PC-3 (cell line): Measurements from ENCODE around the gene LIN9. TPM values are rescaled to one million over a fixed set of nuclear protein-coding genes. Genes with fewer than 3 reads are reported as not detected.

Experiments used
- ATAC-seq: fragments of 200-7000 bp; cut with Tn5 transposase; 2 replicates; pipeline ENCODE4 v1.9.1; 2020; ENCODE audit warnings: mild to moderate bottlenecking, moderate library complexity
- BruUV-seq: library from RNA; stranded (reverse); fragments of 400-500 nt; replicated peaks from 2 replicates; lab custom pipeline; 2021; lab: Mats Ljungman, UMichigan
- CTCF ChIA-PET: fragments of 300-600 bp; sonication (Branson Sonifier 250); formaldehyde crosslinking; loops from one replicate; lab custom pipeline; 2022; ENCODE audit warnings: antibody characterized with exemption; lab: Charles Lee
- POLR2A ChIA-PET: fragments of 300-600 bp; sonication (Branson Sonifier 250); formaldehyde crosslinking; loops from one replicate; lab custom pipeline; 2022; ENCODE audit warnings: antibody characterized with exemption; ENCODE audit not compliant: unreplicated experiment; lab: Charles Lee
- DNase-seq: peaks from one replicate; pipeline ENCODE4 v3.0.0-alpha.2; 2015
- H2AFZ ChIP-seq: fragments of 300-600 bp; sonication (generic); 2 replicates; pipeline ENCODE4 v1.6.0; 2016; ENCODE audit warnings: antibody characterized with exemption, low read length
- H3F3A ChIP-seq: fragments of 300-600 bp; sonication (generic); one replicate; pipeline ENCODE4 v1.6.0; 2017; ENCODE audit warnings: antibody characterized with exemption, low read length, control low read depth, mild to moderate bottlenecking; ENCODE audit not compliant: unreplicated experiment
- H3K27ac ChIP-seq: fragments of 300-600 bp; sonication (generic); 2 replicates; pipeline ENCODE4 v1.5.1; 2016; ENCODE audit warnings: mild to moderate bottlenecking, low read length
- H3K27me3 ChIP-seq: fragments of 300-600 bp; sonication (generic); 2 replicates; pipeline ENCODE4 v1.6.1; 2016; ENCODE audit warnings: low read length, mixed read lengths
- H3K36me3 ChIP-seq: fragments of 300-600 bp; sonication (generic); 2 replicates; pipeline ENCODE4 v1.6.1; 2016; ENCODE audit warnings: low read depth, mixed run types, low read length, mixed read lengths
- H3K4me1 ChIP-seq: fragments of 300-600 bp; sonication (generic); 2 replicates; pipeline ENCODE4 v1.5.1; 2016; ENCODE audit warnings: low read length; ENCODE audit not compliant: insufficient read depth
- H3K4me2 ChIP-seq: fragments of 300-600 bp; sonication (generic); 2 replicates; pipeline ENCODE4 v1.6.0; 2016; ENCODE audit warnings: low read length
- H3K4me3 ChIP-seq: fragments of 300-600 bp; sonication (generic); 2 replicates; pipeline ENCODE4 v1.5.1; 2016; ENCODE audit warnings: mild to moderate bottlenecking, low read length, mixed read lengths
- H3K79me2 ChIP-seq: fragments of 300-600 bp; sonication (generic); 2 replicates; pipeline ENCODE4 v1.6.1; 2017; ENCODE audit warnings: low read length, mixed read lengths
- H3K9ac ChIP-seq: fragments of 300-600 bp; sonication (generic); 2 replicates; pipeline ENCODE4 v1.6.0; 2016; ENCODE audit warnings: mild to moderate bottlenecking, low read length
- H3K9me2 ChIP-seq: fragments of 300-600 bp; sonication (generic); replicated peaks from 2 replicates; pipeline ENCODE4 v1.6.1; 2016; ENCODE audit warnings: mixed run types, low read length, mixed read lengths
- H3K9me3 ChIP-seq: fragments of 300-600 bp; sonication (generic); 2 replicates; pipeline ENCODE4 v1.6.1; 2016; ENCODE audit warnings: low read length, mixed read lengths
- H4K20me1 ChIP-seq: fragments of 300-600 bp; sonication (generic); 2 replicates; pipeline ENCODE4 v1.6.1; 2016; ENCODE audit warnings: low read length, mixed read lengths
- CTCF ChIP-seq: fragments of 300-600 bp; sonication (generic); conservative IDR thresholded peaks from 2 replicates; pipeline ENCODE4 v1.5.1; 2017; ENCODE audit warnings: antibody characterized with exemption, low read depth, mild to moderate bottlenecking, low read length
- EZH2 ChIP-seq: fragments of 300-600 bp; sonication (generic); IDR thresholded peaks from one replicate; pipeline ENCODE4 v1.6.1; 2017; ENCODE audit warnings: antibody characterized with exemption, mild to moderate bottlenecking, low read length; ENCODE audit not compliant: unreplicated experiment
- EZH2phosphoT487 ChIP-seq: fragments of 300-600 bp; sonication (generic); IDR thresholded peaks from 2 replicates; pipeline ENCODE4 v1.6.1; 2018; ENCODE audit warnings: mild to moderate bottlenecking, antibody characterized with exemption, low read length, borderline replicate concordance
- intact Hi-C: fragments of 100-400 bp; cut with micrococcal nuclease; formaldehyde crosslinking; loops from 2 replicates; pipeline ENCODE4 v1.9.0; 2023
- total RNA-seq: library from RNA; depleted of rRNA; stranded (reverse); fragments of >200 nt; gene quantifications from 2 replicates; pipeline ENCODE4 v1.2.3, GENCODE V29; 2014

The LIN9 gene
- total RNA-seq, 1 experiment from 2014 or later: 25.3 TPM

GRCh38 chr1:226349801-226350518 lies 41.0 kb upstream of the LIN9 start:
- Histone ChIP-seq H3K36me3 (no peaks in the 10 kb centered on the region), H3K9ac (no peak overlapping the region), H3K4me2 (no peak overlapping the region), H3K4me1 (no peaks in the 10 kb centered on the region), H3F3A (no peaks in the 10 kb centered on the region), H3K79me2 (no peaks in the 10 kb centered on the region), H4K20me1 (no peaks in the 10 kb centered on the region), H3K9me2 (no peaks in the 10 kb centered on the region), H3K9me3 (no peaks in the 10 kb centered on the region), H2AFZ (no peak overlapping the region), H3K27ac (no peak overlapping the region), H3K4me3 (no peak overlapping the region), H3K27me3 (no peaks in the 10 kb centered on the region)
- no TSS peak for BruUV-seq
- intact Hi-C loops: no loop called here
- ChIA-PET POLR2A (no interaction called here), CTCF (no interaction called here)
- no peak for DNase-seq
- ATAC-seq: no peak
- TF ChIP-seq CTCF (no peak), EZH2 (no peak), EZH2phosphoT487 (no peak)

- Histone ChIP-seq H3F3A (no peaks in the 10 kb centered on the region), H3K36me3 (no peaks in the 10 kb centered on the region), H2AFZ (no peak overlapping the region), H4K20me1 (no peaks in the 10 kb centered on the region), H3K9ac (no peak overlapping the region), H3K4me3 (no peak overlapping the region), H3K9me3 (no peaks in the 10 kb centered on the region), H3K27me3 (no peaks in the 10 kb centered on the region), H3K9me2 (no peaks in the 10 kb centered on the region), H3K79me2 (no peaks in the 10 kb centered on the region), H3K4me1 (no peaks in the 10 kb centered on the region), H3K4me2 (no peak overlapping the region), H3K27ac (no peak overlapping the region)
- intact Hi-C loops: no loop called here
- ATAC-seq (no peak), DNase-seq (no peak)
- ChIA-PET CTCF (no interaction called here), POLR2A (no interaction called here)
- TF ChIP-seq EZH2: no peak
- TF ChIP-seq CTCF: no peak
- TF ChIP-seq EZH2phosphoT487: no peak
- no TSS peak for BruUV-seq
Observed at GRCh38 chr1:226349081-226349480, 40.1 kb upstream of the LIN9 start.

- DNase-seq (no peak), ATAC-seq (no peak)
- intact Hi-C loops: no loop called here
Observed at GRCh38 chr1:226344441-226345259, 35.7 kb upstream of the LIN9 start.

More at GRCh38 chr1:226344441-226345259, 35.7 kb upstream of the LIN9 start:
- H3K4me1 ChIP-seq: no peaks in the 10 kb centered on the region
- ChIA-PET POLR2A (no interaction called here), CTCF (no interaction called here)
- H3K9me3 ChIP-seq: no peaks in the 10 kb centered on the region
- BruUV-seq: no TSS peak
- H2AFZ ChIP-seq: no peak overlapping the region
- H4K20me1 ChIP-seq: no peaks in the 10 kb centered on the region
- H3K27ac ChIP-seq: no peak overlapping the region
- H3K79me2 ChIP-seq: no peaks in the 10 kb centered on the region
- no peak overlapping the region for H3K4me3 ChIP-seq
- H3K9me2 ChIP-seq: no peaks in the 10 kb centered on the region
- H3K36me3 ChIP-seq: no peaks in the 10 kb centered on the region
- no peaks in the 10 kb centered on the region for H3F3A ChIP-seq
- H3K9ac ChIP-seq: no peak overlapping the region
- H3K4me2 ChIP-seq: no peak overlapping the region
- H3K27me3 ChIP-seq: no peaks in the 10 kb centered on the region
- TF ChIP-seq EZH2phosphoT487 (no peak), CTCF (no peak), EZH2 (no peak)
